ENCODE data around the gene CRISPLD2. TPM values are rescaled to one million over a fixed set of nuclear protein-coding genes. Genes with fewer than 3 reads are reported as not detected.

Gene CRISPLD2
- total RNA-seq, 2 donors from 2014 or later, result 27.5 to 129 TPM

DNA sequence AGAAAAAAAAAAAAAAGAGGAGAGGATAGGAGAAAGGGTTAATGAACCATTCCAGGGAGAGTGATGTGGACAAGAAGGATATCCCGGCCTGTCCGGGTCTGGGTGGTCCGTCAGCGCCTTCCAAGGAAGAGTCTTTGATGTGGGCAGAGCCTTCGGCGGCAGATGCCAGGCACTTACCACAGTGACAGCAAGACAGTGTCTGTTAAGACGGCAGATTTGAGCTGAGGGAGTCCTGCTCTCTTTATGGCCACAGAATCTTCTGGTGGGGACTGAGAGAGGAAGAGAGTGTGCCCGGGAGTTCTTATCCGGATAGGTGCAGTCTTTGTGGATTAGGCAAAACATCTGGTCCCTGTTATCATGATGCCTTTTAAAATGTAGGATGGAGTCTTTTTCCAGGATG, 96.4 kb downstream of the CRISPLD2 start:
- peaks cover 9% of the 10 kb centered on the region for H3K4me1 ChIP-seq
- no peak for DNase-seq
- WGBS, 2 donors, result 53 to 56% methylated on average over 9 of the region's 9 CpGs
- ATAC-seq, result no peak
- H3K9me3 ChIP-seq, result no peaks in the 10 kb centered on the region
- H3K27ac ChIP-seq, result no peak overlapping the region
- H3K27me3 ChIP-seq, result peaks cover 0 to 6% of the 10 kb centered on the region in 2 donors
- no peak overlapping the region for H3K4me3 ChIP-seq
- intact Hi-C loops (cut with DNase I), result no loop called here
- no peaks in the 10 kb centered on the region for H3K36me3 ChIP-seq (replicated peaks in 1 of 2; ENCODE audit: insufficient read depth in 1 of 2, low read depth in 2 of 2)
- TF ChIP-seq, protein P1, sequence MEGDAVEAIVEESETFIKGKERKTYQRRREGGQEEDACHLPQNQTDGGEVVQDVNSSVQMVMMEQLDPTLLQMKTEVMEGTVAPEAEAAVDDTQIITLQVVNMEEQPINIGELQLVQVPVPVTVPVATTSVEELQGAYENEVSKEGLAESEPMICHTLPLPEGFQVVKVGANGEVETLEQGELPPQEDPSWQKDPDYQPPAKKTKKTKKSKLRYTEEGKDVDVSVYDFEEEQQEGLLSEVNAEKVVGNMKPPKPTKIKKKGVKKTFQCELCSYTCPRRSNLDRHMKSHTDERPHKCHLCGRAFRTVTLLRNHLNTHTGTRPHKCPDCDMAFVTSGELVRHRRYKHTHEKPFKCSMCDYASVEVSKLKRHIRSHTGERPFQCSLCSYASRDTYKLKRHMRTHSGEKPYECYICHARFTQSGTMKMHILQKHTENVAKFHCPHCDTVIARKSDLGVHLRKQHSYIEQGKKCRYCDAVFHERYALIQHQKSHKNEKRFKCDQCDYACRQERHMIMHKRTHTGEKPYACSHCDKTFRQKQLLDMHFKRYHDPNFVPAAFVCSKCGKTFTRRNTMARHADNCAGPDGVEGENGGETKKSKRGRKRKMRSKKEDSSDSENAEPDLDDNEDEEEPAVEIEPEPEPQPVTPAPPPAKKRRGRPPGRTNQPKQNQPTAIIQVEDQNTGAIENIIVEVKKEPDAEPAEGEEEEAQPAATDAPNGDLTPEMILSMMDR (IDR thresholded peaks at IDR 0.05), result no peak
- TF ChIP-seq POLR2A (IDR thresholded peaks at IDR 0.05), result no peak

DNA sequence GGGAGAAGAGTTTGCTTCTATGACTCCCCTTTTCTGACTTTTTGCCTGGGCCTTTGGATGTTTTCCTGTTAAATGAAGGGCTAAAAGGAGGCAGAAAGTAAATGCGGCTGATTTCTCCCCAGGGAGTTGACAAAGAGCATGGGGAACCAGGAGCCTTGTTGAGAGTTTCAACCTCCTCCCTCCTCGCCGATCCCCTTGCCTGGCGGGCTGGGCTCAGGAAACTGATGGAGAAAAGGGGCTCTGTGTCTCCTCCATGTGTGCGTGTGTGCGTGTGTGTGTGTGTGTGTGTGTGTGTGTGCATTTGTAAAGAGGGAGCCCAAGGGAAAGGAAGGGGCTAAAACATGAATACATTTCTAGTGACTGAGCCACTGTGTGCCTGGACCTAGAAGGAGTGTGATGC, 97.1 kb downstream of the CRISPLD2 start:
- WGBS, 2 donors, result 70 to 74% methylated on average over 6 of the region's 6 CpGs
- Histone ChIP-seq H3K9me3 (no peaks in the 10 kb centered on the region), H3K4me1 (peaks cover 9% of the 10 kb centered on the region), H3K36me3 (replicated peaks in 1 of 2; ENCODE audit: insufficient read depth in 1 of 2, low read depth in 2 of 2) (no peaks in the 10 kb centered on the region), H3K27ac (no peak overlapping the region), H3K4me3 (no peak overlapping the region), H3K27me3 (peaks cover 0 to 6% of the 10 kb centered on the region in 2 donors)
- intact Hi-C loops (cut with DNase I), result no loop called here
- TF ChIP-seq, protein P1 (IDR thresholded peaks at IDR 0.05), result no peak
- no peak for TF ChIP-seq POLR2A (IDR thresholded peaks at IDR 0.05)
- no peak for ATAC-seq
- DNase-seq, result no peak

DNA sequence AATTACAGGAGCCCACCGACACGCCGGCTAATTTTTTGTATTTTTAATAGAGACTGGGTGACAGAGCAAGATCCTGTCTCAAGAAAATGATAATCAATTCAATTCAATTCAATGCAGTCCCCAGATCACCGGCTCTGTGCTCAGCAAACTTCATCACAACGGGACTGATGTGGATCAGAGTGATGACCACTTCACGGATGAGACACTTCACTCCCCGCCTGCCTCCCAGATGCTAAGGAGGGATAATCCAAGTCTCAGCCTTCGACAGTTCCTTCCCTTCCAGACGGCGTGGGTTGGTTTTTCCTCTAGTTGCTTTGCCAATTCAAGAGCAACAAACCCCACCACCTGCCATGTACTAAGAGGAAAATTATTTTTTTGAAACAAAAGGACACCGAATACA, 97.7 kb downstream of the CRISPLD2 start:
- Histone ChIP-seq H3K36me3 (replicated peaks in 1 of 2; ENCODE audit: insufficient read depth in 1 of 2, low read depth in 2 of 2) (no peaks in the 10 kb centered on the region), H3K27me3 (peaks cover 0 to 6% of the 10 kb centered on the region in 2 donors), H3K4me3 (no peak overlapping the region), H3K27ac (no peak overlapping the region), H3K9me3 (no peaks in the 10 kb centered on the region), H3K4me1 (peaks cover 9% of the 10 kb centered on the region)
- ATAC-seq, result no peak
- DNase-seq, result no peak
- WGBS, 2 donors, result 72 to 76% methylated on average over 11 of the region's 11 CpGs
- intact Hi-C loops (cut with DNase I), result no loop called here
- TF ChIP-seq POLR2A (IDR thresholded peaks at IDR 0.05), result no peak
- TF ChIP-seq, protein P1 (IDR thresholded peaks at IDR 0.05), result no peak

DNA sequence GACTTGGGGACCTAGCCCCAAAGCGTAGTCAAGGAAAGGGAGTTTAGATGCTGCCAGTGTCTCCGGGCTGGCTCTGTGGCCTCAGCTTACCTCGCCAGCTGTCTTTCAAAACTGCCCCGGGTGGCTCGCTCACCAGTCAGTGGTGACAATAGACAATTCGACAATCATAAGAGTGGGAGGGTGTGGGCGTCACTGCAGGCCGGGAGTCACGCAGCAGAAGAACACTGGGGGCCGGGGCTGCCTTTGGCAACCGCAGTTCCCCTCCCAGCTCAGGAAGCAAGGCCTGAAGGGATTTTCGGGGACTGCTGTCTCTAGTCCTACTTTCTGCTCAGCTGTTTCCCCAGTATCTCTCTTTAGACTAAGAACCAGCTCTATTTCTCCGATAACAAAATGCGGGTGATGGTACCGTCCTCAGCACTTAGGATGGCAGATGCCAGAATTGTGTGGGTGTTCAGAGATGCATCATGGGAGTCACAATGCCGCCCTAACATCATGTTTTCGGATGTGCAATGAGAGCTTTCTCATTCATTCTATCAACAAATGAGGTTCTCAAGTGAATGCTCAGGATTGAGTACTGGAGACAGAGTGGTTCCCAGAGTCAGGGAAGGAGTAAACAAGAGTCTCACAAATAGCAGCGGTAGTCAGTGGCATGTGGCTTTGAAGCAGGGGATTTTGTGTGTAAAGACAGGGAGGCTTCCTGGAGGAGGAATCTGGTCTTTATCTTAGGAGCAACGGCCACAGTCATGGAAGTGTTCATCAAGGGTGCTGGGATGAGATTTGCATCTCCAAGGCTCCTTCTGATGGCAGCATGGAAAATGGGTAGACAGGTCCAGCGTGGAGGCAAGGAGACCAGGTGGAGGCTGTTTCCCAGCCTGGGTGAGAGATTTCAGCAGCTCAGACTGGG, 98.5 kb downstream of the CRISPLD2 start:
- ATAC-seq, result no peak
- WGBS, 2 donors, result 73 to 77% methylated on average over 18 to 20 of the region's 20 CpGs
- peaks cover 10% of the 10 kb centered on the region for H3K4me1 ChIP-seq
- H3K4me3 ChIP-seq, result no peak overlapping the region
- no peaks in the 10 kb centered on the region for H3K36me3 ChIP-seq (replicated peaks in 1 of 2; ENCODE audit: insufficient read depth in 1 of 2, low read depth in 2 of 2)
- intact Hi-C loops (cut with DNase I), result no loop called here
- H3K27ac ChIP-seq, result no peak overlapping the region
- H3K27me3 ChIP-seq, result peaks cover 0 to 6% of the 10 kb centered on the region in 2 donors
- no peaks in the 10 kb centered on the region for H3K9me3 ChIP-seq
- TF ChIP-seq, protein P1 (IDR thresholded peaks at IDR 0.05), result no peak
- no peak for TF ChIP-seq POLR2A (IDR thresholded peaks at IDR 0.05)
- no peak for DNase-seq

Data from body of pancreas (tissue), 4 donors.